ENCODE data around the gene ANGPTL4.

Gene ANGPTL4

GRCh38 chr19:8392017-8392591, 28.1 kb downstream of the ANGPTL4 start:
- H3K4me3 ChIP-seq (ENCODE audit: low read depth, low read length), result no peak overlapping the region

GRCh38 chr19:8393192-8393870, 29.4 kb downstream of the ANGPTL4 start:
- TF ChIP-seq CTCF (IDR thresholded peaks at IDR 0.05; ENCODE audit: borderline replicate concordance, insufficient read depth, low read depth, low read length), result no peak
- H3K4me3 ChIP-seq (ENCODE audit: low read depth, low read length), result no peak overlapping the region

More at GRCh38 chr19:8392017-8392591, 28.1 kb downstream of the ANGPTL4 start:
- TF ChIP-seq CTCF (IDR thresholded peaks at IDR 0.05; ENCODE audit: borderline replicate concordance, insufficient read depth, low read depth, low read length), result no peak

GRCh38 chr19:8393871-8394250, 29.9 kb downstream of the ANGPTL4 start:
- TF ChIP-seq CTCF (IDR thresholded peaks at IDR 0.05; ENCODE audit: borderline replicate concordance, insufficient read depth, low read depth, low read length), result no peak
- no peak overlapping the region for H3K4me3 ChIP-seq (ENCODE audit: low read depth, low read length)

GRCh38 chr19:8395621-8396082, 31.7 kb downstream of the ANGPTL4 start:
- TF ChIP-seq CTCF (IDR thresholded peaks at IDR 0.05; ENCODE audit: borderline replicate concordance, insufficient read depth, low read depth, low read length), result no peak

GRCh38 chr19:8396185-8396562, 32.2 kb downstream of the ANGPTL4 start:
- no peak for TF ChIP-seq CTCF (IDR thresholded peaks at IDR 0.05; ENCODE audit: borderline replicate concordance, insufficient read depth, low read depth, low read length)
- H3K4me3 ChIP-seq (ENCODE audit: low read depth, low read length), result no peak overlapping the region

More at GRCh38 chr19:8395621-8396082, 31.7 kb downstream of the ANGPTL4 start:
- H3K4me3 ChIP-seq (ENCODE audit: low read depth, low read length), result no peak overlapping the region

GRCh38 chr19:8396563-8397203, 32.7 kb downstream of the ANGPTL4 start:
- TF ChIP-seq CTCF (IDR thresholded peaks at IDR 0.05; ENCODE audit: borderline replicate concordance, insufficient read depth, low read depth, low read length), result peak; percentile 83
- no peak overlapping the region for H3K4me3 ChIP-seq (ENCODE audit: low read depth, low read length)

Data from GM12875 (cell line).